HG02970 (cell line): ENCODE data around the gene SNCAIP.
"Not testable (repeated sequence)": the region's sequence is repeated elsewhere in the genome, so short reads cannot be mapped to it uniquely, and the experiment has no call there.

Source experiments
- ATAC-seq: cut with Tn5 transposase; IDR thresholded peaks from one replicate; pipeline ENCODE4 v1.9.1; 2021; ENCODE audit warnings: mild to moderate bottlenecking, moderate library complexity, moderate number of reproducible peaks; ENCODE audit not compliant: unreplicated experiment, low FRiP score

SNCAIP gene

DNA sequence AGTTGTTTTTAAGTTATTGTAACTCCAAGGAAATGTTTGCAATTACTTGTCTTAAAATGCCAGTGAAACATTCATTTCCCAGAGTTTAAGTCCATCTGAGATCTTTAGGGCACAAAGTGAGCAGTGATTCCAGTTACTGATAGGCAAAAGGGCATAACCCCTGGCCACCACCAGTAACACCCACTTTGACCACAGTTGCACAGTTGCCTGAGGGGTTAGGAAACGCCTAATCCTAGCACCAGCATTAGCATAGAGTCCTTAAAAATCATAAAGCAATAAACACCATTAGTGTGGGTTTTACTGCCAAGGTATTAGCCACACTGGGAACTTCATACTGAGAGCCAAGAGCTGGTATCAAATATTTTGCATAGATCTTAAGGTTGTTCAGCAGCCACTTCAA lies 143.9 kb downstream of the SNCAIP start:
- no peak for ATAC-seq

DNA sequence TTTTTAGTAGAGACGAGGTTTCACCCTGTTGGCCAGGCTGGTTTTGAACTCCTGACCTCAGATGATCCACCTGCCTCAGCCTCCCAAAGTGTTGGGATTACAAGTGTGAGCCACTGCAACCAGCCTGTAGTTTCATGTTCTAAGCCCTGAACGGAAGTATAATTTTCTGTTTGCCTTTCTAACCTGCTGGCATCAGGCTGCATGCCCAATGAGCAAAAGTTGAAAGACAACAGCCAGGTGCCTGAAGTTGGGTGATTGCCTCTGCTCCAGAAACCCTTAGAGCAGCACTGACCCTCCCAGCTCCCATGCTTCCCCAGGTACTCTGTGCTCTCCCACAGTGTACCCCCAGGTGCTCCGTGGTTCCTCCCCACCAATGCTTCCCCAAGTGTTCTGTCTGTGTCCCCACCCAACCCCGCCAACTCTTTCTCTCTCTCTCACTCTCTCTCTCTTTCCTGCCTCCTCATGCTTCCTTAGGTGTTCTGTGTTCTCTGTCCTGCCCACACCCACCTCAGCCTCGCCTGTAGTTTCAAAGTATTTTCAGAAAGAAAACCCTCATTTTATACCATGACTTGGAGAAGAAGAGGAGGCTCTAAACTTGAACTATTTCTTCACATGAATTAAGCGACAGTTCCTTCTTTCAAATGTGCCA lies 145.3 kb downstream of the SNCAIP start:
- no peak for ATAC-seq

DNA sequence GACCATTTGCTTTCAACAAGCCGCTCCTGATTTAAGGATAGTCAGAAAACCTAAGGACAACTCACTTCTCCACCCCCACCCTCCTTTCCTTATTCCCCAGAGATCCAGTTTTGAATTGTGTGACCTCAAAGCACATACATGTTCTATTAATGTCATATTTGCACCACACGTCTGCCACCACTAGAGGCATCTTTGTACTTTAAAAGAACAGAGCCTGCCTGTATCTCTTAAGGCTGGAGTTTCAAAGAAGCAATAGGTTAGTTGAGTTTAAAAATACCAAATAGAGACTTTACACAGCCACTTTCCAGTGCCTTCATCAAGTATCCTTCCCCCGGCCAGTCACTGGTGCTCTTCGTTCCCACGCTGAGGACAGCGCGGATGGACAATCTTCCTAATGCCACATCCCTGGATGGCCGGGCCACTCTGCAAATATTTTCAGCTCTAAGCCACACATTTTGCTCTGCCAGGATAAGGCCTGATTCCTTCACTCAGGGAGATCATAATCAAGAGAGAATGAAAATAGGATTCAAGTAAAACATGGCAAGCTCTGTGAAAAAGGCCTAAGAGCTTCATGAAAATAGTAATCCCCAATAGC lies 146.3 kb downstream of the SNCAIP start:
- no peak for ATAC-seq

DNA sequence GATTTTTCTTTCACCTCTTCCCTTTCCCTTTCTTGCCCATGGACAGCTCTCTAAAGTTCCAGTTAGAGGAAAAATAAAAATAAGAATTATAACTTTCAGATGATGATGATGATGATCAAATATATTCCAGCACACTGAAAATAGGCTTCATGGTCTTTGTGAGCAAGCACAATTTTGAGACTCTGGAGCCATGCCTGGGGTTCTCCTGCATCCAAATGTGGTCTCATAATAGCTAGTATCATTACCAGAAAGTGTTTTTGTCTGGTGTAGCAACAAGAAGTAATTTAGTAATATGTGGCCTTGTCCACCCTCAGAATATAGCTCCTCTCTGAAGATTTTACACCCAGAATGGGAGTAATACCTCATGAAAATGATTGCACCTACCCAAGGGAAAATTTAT lies 150.4 kb downstream of the SNCAIP start:
- no peak for ATAC-seq

DNA sequence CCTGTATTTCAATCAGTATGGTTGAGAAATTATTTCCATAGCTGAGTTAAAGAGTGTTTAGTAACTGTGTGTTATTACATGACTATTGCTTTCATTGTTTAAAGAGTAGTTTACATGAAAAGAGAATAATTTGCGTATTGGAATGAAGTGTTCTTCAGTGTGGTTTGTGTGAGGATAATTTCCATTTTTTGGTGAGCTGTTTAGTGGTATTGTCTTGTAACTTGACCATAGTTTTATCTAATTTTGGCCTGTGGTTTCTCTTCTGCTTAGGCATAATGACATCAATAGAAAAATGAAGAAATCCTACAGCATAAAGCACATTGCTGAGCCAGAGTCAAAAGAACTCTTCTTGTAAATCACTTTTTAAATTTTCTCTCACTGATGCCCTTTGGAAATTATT lies 151.2 kb downstream of the SNCAIP start:
- no peak for ATAC-seq

DNA sequence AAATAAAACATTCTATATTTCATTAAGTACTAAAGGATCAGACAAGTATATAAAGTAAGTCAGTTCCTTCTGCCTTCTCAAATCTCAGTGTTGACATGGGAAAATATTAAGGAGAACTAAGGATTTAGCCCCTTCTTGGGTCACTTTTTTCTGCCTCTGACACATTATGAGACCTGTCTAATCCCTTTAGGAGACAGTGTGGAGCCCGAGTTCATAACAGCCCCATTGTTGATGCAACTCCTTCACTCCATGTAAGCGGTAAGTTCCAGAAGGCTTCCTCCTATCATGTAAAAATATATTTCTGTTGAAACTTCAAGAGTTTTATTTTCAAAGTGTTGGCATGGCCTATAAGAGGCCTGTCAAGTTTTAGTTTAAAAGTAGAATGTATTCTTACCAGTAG lies 152.2 kb downstream of the SNCAIP start:
- ATAC-seq = no peak

DNA sequence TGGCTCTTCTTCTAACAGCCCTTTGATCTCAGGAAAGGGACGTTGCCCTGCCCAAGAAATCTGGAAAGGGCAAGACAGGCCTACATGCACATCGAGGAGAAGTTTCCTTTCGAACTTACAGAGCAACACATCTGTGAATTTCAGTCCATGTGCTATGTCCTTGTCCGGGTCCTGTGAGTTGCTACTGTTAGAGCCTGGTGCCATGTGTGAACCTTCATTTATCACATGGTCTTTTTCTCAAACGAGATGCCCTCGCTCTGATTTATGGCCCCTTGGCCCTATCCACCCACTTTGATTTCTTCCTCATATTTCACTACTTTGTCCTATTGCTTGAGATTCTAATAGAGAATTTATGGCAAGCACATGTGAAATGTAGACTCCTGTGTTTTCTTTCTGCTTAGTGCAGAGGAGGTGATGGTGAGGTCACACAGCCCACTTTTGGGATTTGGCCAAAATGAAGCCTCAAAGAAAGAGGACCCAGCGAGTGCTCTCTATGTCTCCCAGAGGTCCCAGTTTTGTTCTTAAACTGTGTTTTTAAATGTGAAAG lies 153.1 kb downstream of the SNCAIP start:
- no peak for ATAC-seq

DNA sequence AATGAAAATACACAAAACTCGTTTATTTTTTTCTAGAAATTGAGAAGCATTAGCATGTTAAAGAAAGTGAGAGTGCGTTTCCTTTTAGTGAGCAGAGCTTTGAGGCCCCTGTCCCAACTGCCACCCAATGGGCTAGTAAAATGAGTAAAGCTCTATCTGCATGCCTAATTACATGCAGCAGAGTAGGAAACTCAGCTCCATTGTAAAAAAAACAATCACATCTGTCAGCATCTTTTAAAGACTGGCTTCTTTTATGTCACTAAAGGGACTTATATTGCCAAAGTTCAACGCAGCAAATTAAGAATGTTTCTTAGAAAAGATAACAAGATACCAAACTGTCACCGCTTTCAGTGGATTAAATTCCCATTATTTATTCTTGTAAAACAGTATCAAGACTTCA lies 154.0 kb downstream of the SNCAIP start:
- no peak for ATAC-seq

DNA sequence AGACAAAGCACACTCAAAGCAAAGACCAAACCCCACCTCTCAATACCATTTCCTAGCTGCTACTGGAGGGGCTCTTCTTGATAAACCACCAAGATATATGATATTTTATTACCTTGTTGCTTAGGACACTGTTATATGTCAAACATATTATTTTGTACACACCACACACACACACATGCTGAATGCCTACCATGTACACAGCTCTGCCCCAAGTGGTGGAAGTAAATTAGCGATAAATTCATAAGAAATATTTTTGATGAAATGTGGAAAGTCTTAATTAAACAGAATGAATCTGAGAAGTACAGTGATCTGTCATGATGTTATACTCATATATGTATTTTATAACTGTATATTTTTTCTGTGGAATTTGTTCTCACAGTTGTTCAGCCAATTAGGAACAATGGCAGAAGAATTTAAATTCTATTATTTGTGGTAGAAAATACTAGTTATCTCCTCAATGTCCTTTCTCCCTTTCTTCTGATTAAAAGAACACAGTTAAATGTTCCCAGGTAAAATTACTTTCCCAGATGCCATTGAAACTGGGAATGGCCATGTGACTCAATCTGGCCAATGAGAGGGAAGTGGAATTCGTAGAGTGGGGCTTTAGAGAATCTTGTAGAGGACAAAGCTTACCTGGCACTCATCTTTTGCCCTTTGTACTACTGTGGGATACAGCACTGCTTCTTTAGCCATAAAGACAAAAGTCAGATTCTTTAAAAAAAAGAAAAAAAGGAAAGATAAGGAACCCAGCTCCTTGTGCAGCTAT lies 156.5 kb downstream of the SNCAIP start:
- ATAC-seq = no peak

DNA sequence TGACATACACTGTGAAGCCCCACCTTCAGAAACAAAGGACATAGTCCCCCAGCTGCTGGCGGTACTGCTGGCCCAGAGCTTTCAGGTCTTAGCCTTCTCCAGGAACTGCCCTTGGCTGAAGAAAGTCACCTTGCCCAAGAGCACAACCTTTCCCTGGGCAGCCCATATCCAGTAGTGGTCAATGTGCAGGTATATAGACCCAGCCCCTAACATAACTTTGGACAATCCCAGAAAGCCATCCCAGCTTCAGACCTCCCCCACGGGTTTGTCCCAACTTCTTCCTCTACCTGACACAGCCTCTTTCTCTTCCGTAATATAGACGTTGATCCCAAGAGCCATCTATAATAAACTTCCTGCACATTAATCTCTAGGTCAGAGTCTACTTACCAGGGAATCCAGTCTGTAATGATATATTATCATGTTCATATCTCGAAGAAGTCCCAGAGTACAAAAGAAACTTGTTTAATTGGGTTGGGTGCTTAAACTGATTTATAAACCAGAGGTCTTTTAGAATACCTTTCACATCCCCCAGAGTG lies 157.4 kb downstream of the SNCAIP start:
- ATAC-seq = no peak

DNA sequence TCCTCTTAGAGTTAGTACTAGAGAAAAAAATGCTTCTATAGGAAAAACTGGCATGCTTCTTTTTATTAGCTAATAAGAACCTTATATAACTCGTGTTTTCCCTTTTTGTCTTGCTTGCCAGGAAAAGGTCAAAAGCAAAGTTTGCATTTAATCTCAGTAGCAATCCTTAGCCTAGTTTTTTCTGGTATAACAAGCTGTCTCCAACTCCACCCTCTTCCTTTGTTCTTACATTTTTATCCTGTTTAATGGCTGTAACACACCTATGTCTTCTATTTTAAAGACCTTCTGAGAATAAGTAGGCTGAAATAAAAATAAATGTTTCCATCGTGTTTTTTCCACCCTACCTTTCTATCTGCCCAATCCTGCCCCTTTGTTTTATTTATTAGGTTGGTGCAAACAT lies 158.3 kb downstream of the SNCAIP start:
- no peak for ATAC-seq

DNA sequence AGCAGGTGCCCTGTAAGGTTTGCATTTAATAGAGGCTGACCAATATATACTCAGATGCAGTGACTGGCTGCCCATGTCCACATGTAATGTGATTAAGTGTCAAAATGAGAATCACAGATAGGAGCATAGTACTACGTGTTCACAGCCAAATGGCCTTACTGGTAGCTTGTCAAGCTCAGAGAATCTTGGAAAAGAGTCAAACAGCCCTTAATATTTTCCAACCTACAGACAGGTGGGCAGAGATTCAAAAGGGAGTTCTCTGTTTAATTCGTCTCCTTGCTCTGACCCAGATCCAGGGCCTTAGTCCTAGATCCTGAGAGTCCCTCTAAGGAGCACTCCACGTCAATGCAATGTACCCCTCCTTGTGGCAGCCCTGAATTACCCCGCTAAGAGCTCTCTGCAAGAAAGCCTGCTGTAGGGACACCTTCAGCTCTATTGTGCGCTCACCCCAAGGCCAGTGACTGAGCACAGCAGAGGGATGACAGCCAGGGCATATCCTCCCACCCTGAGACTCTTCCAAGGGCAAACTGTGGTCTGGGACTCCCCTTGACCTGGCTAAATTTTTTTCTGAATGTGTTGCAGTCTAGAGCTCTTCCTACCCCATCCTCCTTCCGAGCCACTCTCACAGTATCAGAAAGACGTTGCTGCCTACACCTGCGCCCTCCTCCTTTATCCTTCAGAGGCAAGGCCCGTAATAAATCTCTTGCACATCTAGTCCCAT lies 159.2 kb downstream of the SNCAIP start:
- ATAC-seq = no peak

DNA sequence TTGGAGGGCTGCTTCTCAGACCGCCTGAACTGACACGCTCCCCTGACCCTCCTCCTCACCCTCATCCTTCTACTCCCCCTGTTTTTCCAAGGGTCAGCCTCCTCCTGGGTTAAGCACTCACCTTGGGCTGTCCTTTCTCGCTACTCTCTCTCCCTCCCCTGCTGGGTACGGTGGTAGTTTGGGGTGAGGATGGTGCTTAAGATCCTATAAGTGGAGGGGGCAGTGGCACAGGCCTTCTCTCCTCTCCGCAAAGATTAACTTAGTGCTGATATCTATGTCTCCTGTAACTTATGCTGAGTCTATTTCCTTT lies 159.7 kb downstream of the SNCAIP start:
- no peak for ATAC-seq

DNA sequence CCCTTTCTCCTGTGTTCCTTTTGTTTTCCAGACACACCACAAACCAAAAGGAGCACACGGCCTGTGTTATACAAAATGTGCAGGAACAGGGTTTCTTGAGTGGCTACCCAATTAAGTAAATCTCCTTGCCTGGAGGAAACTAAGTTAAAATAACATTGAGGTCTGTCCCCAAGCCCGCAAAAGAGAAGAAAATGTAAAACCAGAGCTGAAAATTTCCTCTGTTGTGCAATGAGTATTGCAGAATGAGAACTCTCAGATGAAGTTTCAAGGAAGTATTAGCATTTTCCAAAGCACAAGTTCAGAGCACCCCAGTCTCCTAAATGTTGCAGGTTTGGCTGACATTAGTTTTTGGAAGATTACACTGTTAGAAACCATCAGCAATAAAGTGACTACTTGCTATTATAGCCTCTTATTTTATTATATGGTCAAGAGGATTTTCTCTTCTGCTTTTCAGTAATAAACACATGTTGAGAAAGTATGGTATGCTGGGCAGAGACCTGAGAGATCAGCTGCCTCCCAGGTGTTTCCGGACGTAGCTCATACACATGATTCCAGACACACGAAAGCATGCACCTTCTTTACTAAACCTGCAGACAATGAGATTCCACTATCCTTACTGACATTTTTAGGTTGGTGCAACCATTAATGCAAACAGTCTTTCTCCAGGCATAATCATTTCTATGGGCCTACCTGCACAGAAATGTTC lies 161.3 kb downstream of the SNCAIP start:
- ATAC-seq = no peak

DNA sequence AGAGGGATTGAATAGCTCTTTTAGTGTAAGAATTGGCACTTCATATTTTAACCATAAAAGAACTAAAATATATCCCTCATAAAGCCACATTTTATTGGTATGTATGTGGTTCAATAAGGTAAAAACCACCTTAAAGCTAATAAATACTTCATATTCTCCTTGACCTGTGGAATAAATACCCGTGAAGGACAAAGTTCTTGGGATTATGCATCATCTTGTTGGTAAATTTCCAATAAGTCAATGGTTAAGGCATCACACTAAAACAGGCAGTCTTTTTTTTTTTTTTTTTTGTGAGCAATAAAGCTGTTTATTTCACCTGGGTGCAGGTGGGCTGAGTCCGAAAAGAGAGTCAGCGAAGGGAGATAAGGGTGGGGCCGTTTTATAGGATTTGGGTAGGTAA lies 161.9 kb downstream of the SNCAIP start:
- no peak for ATAC-seq

DNA sequence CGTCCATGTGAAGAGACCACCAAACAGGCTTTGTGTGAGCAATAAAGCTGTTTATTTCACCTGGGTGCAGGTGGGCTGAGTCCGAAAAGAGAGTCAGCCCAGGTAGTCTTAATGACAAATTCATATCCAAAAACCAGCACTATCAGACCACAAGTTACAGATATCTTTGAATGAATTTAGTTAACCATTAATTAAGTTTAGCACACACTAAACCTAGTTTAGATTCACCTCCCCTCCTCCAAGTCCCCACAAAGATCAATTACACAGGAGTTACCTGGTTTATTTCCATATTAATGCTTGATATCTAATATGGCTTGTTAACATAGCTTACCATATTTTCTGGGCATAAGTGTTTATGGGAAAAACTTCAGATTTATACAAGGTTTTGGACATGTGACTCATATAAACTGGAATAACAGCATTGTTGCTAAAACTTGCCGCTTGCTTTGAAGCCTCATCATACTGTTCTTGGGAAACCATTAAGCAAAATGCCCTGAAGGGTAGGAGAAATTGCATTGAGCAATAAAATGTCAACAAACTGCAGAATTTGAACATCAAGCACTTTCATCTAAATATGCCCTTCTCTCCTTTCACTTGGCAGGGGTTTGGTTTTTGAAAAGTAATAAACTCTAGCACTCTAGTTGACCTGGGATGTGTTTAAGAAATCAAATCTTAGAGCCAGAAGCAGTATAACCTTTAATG lies 166.9 kb downstream of the SNCAIP start:
- no peak for ATAC-seq

DNA sequence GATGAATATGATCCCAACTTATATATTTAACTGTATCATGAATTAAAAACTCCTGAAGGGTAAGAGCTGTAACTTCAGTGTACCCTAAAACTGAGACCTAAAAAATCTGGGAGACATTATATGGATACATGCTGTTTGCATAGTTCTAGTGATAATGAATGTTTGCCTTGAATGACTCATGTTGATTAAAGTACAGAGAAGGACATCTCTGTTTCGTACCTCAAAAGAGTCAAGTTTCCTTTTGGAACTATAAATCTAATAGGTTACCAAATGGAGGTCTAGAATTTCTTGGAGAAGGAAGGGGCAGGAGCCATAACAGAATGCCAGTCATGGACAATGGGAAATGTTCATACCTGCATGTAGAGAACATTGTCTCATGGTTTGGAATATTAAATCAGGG lies 168.1 kb downstream of the SNCAIP start:
- ATAC-seq = no peak

DNA sequence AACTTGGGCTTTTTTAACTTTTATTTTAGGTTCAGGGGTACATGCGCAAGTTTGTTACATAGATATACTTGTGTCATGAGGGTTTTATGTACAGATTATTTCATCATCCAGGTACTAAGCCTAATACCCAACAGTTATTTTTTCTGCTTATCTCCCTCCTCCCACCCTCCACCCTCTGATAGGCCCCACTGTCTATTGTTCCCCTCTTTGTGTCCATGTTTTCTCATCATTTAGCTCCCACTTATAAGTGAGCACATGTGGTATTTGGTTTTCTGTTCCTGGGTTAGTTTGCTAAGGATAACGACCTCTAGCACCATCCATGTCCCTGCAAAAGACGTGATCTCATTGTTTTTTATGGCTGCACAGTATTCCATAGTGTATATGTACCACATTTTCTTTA lies 172.1 kb downstream of the SNCAIP start:
- ATAC-seq = no peak

DNA sequence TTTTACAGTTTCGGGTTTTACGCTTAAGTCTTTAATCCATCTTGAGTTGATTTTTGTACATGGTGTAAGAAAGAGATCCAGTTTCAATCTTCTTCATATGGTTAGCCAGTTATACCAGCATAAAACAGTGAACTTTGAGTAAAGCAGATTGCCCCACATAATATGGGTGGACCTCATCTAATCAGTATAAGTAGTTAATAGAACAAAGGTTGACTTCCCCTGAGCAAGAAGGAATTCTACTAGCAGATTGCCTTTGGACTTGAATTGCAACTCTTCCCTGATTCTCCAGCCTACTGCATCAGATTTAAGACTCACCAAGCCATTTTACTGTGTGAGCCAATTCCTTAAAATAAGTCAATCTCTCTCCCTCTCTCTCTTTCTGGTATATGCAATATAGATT lies 173.2 kb downstream of the SNCAIP start:
- ATAC-seq = no peak

DNA sequence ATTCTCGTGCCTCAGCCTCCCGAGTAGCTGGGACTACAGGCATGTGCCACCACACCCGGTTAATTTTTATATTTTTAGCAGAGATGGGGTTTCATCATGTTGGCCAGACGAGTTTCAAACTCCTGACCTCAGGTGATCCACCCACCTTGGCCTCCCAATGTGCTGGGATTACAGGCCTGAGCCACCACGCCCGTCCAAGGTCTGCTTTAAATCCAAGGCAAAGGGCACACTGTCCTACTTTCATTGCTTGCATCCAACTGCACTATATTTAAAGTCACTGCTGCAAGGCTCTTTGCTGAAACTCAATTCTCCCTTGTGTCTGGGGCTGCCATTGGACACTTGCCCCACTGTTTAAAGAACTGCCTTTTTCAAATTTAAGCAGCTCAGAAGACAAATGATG lies 174.6 kb downstream of the SNCAIP start:
- ATAC-seq = not testable (repeated sequence)
